OCI-LY3 (cell line): Measurements from ENCODE around the gene HOXA9.

Experiments used
- H2AFZ ChIP-seq: fragments of 200-600, 300-600 bp; shearing (Covaris generic); 2 replicates; pipeline ENCODE4 v1.6.0; 2014; ENCODE audit warnings: antibody characterized with exemption, low read depth, low read length
- H3K27ac ChIP-seq: fragments of 200-600, 300-600 bp; sonication (generic); 2 replicates; pipeline ENCODE4 v1.5.1; 2014; ENCODE audit warnings: mild to moderate bottlenecking, low read length, moderate library complexity, mixed read lengths
- H3K27me3 ChIP-seq: fragments of 200-600, 300-600 bp; sonication (generic); 2 replicates; pipeline ENCODE4 v1.6.1; 2014; ENCODE audit warnings: low read depth, low read length, mixed read lengths
- H3K36me3 ChIP-seq: fragments of 200-600, 300-600 bp; sonication (generic); replicated peaks from 2 replicates; pipeline ENCODE3; 2014; ENCODE audit warnings: low read depth, low read length, mixed read lengths
- H3K4me1 ChIP-seq: fragments of 300-600, 200-600 bp; sonication (generic); 2 replicates; pipeline ENCODE4 v1.6.1; 2014; ENCODE audit warnings: low read length, mixed read lengths
- H3K4me2 ChIP-seq: fragments of 200-600, 300-600 bp; sonication (generic); 2 replicates; pipeline ENCODE4 v1.6.1; 2014; ENCODE audit warnings: low read length, mixed read lengths
- H3K4me3 ChIP-seq: fragments of 300-600, 200-600 bp; sonication (generic); 2 replicates; pipeline ENCODE4 v1.5.1; 2014; ENCODE audit warnings: antibody characterized with exemption, mild to moderate bottlenecking, low read length, moderate library complexity
- H3K79me2 ChIP-seq: fragments of 300-600, 200-600 bp; shearing (Covaris generic); 2 replicates; pipeline ENCODE4 v1.6.1; 2014; ENCODE audit warnings: mild to moderate bottlenecking, low read length, mixed read lengths
- H3K9ac ChIP-seq: fragments of 300-600, 200-600 bp; shearing (Covaris generic); 2 replicates; pipeline ENCODE4 v1.6.0; 2014; ENCODE audit warnings: mild to moderate bottlenecking, low read length, moderate library complexity
- H3K9me3 ChIP-seq: fragments of 200-600, 300-600 bp; shearing (Covaris generic); 2 replicates; pipeline ENCODE4 v1.6.1; 2014; ENCODE audit warnings: low read length, mixed read lengths; ENCODE audit not compliant: insufficient read depth
- H4K20me1 ChIP-seq: fragments of 200-600, 300-600 bp; sonication (generic); 2 replicates; pipeline ENCODE4 v1.6.1; 2016; ENCODE audit warnings: low read length, mixed read lengths; ENCODE audit not compliant: insufficient read depth
- EZH2phosphoT487 ChIP-seq: fragments of 200-600 bp; shearing (Covaris generic); IDR thresholded peaks from 2 replicates; pipeline ENCODE4 v1.6.1; 2018; ENCODE audit warnings: antibody characterized with exemption, mixed run types, low read depth
- TF ChIP-seq, protein P1 (sequence below): fragments of 200-600, 300-600 bp; sonication (generic); IDR thresholded peaks from 2 replicates; pipeline ENCODE4 v1.5.1; 2014; ENCODE audit warnings: antibody characterized with exemption, low read length, low read depth

HOXA9 gene

DNA sequence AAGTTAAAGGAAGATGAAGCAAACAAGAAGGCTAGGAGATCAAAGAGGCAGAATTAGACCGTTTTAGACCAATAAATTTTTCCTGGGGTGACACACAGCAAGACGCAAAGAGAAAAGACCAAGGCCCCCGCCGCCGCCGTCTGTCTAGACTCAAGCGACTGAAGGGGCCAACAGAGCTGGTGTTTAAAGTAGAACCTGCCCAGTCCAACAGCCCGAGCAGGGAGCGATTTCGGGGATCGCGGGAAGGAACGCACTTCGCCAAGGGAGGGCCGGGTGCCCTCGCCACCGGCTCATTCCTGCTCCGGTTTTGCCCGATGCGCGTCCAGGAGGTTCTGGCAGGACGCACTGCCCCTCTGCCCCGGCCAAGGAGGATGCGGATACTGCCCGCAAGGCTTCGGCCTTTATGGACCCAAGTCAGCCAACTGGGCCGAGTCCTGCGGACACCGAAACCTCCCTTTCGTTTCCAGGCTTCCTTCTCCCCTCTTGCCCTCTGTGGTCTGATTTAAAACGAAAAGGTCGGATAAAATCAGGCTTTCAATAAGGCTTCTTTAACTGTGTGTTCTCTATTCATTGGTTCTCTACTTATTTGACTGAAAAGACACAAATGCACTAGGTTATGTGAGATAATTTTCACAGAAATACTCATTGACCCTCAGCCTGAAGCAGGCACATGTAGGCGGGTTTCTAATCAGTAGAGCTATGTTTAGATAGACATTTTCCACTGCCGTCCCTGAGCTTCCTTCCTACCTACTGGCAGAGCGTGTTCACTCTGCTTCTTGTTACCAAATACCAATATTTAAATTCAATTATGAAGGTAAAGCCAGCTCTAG is 6.7 kb downstream of the HOXA9 start:
- no peaks in the 10 kb centered on the region for H4K20me1 ChIP-seq
- no peaks in the 10 kb centered on the region for H3K27me3 ChIP-seq
- H3K4me1 ChIP-seq: 0 out of 2 replicates have a peak, but pooled peaks cover 5% of the 10 kb centered on the region
- no peaks in the 10 kb centered on the region for H3K9me3 ChIP-seq
- H3K27ac ChIP-seq: no peak overlapping the region
- TF ChIP-seq EZH2phosphoT487: no peak
- TF ChIP-seq, protein P1, sequence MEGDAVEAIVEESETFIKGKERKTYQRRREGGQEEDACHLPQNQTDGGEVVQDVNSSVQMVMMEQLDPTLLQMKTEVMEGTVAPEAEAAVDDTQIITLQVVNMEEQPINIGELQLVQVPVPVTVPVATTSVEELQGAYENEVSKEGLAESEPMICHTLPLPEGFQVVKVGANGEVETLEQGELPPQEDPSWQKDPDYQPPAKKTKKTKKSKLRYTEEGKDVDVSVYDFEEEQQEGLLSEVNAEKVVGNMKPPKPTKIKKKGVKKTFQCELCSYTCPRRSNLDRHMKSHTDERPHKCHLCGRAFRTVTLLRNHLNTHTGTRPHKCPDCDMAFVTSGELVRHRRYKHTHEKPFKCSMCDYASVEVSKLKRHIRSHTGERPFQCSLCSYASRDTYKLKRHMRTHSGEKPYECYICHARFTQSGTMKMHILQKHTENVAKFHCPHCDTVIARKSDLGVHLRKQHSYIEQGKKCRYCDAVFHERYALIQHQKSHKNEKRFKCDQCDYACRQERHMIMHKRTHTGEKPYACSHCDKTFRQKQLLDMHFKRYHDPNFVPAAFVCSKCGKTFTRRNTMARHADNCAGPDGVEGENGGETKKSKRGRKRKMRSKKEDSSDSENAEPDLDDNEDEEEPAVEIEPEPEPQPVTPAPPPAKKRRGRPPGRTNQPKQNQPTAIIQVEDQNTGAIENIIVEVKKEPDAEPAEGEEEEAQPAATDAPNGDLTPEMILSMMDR: no peak
- no peaks in the 10 kb centered on the region for H3K36me3 ChIP-seq
- no peak overlapping the region for H3K4me3 ChIP-seq
- H3K9ac ChIP-seq: no peak overlapping the region
- no peak overlapping the region for H3K4me2 ChIP-seq
- no peaks in the 10 kb centered on the region for H3K79me2 ChIP-seq
- H2AFZ ChIP-seq: no peak overlapping the region

DNA sequence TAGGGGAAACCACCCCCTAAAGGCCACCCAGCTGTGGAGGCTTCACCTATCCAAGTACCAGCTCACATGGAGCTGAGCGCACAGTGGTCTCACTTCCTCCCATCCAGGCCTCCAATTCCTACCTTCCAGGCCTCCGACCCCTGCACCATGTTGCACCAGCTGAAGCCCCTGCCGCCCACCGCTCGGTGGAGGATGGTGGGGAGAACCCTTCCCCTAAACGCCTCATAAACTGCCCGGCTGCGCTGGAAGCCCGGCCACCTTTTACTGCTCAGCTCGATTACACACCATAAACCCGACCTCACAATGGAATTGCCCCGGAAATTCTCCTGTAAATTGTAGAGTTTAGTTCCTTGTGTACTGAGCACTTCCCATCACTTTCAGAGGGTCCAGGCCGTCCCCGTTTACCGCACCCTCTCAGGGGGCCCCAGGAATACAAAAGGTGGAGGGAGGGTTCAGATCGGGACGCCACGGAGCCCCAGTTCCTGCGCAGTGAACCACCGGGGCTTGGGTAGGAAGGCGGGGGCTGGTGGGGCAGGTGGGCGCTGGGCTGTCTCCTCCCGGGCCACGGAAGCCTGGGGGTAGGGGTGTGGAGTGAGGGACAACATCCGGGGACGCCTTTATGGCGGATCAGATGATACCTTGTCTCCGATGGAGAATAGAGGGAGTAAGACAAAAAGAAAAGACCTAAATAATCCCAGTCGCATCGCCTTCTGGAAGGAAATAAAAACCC is 7.5 kb downstream of the HOXA9 start:
- TF ChIP-seq, protein P1: no peak
- TF ChIP-seq EZH2phosphoT487: no peak
- H3K4me3 ChIP-seq: no peak overlapping the region
- no peaks in the 10 kb centered on the region for H3K36me3 ChIP-seq
- 0 out of 2 replicates have a peak, but pooled peaks cover 5% of the 10 kb centered on the region for H3K4me1 ChIP-seq
- H4K20me1 ChIP-seq: no peaks in the 10 kb centered on the region
- H3K9ac ChIP-seq: no peak overlapping the region
- H3K79me2 ChIP-seq: no peaks in the 10 kb centered on the region
- H3K4me2 ChIP-seq: no peak overlapping the region
- no peaks in the 10 kb centered on the region for H3K9me3 ChIP-seq
- H3K27ac ChIP-seq: no peak overlapping the region
- H3K27me3 ChIP-seq: no peaks in the 10 kb centered on the region
- H2AFZ ChIP-seq: no peak overlapping the region

DNA sequence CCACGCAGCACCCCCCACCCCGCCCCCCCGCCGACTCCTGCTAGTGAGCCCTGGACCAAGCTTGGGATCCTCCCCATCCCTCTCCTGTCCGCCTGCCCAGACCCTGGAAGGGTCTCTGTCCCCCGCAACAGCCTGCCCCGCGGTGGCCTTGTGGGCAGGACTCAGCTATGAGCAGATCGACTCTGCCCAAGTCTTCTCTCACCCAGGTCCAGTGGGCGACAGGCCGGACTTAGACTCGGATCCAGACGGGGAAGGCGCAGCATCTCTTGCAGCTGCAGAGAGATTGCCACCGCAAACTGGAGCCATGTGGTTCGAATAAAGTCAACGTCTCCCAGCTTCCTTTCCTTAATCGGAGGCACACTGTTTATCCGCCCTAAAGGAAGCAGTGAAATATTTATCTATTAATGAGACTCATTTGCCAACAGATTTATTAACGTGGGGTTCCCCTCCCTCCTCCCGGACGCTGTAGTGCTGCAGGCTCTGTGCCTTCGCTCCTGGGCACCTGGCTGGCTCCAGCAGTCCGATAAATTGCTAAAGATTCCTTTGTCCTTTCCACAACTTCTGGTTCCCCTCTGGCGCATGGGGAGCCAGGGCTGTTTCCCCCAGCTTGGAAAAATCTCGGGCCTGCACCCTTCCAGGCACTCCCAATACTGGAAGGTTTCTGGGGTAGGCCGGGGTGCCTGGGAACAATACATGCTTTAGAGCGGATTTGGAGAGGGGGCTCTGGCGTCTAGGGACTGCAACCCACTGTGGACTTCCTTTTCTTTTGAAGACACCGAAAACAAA is 8.2 kb downstream of the HOXA9 start:
- Histone ChIP-seq H3K9ac (no peak overlapping the region), H3K36me3 (no peaks in the 10 kb centered on the region), H4K20me1 (no peaks in the 10 kb centered on the region), H3K4me3 (no peak overlapping the region), H3K79me2 (no peaks in the 10 kb centered on the region), H3K9me3 (no peaks in the 10 kb centered on the region), H3K27me3 (no peaks in the 10 kb centered on the region), H3K4me2 (no peak overlapping the region), H2AFZ (no peak overlapping the region), H3K4me1 (0 out of 2 replicates have a peak, but pooled peaks cover 5% of the 10 kb centered on the region), H3K27ac (no peak overlapping the region)
- TF ChIP-seq EZH2phosphoT487: no peak
- TF ChIP-seq, protein P1: no peak
